A549 (cell line): ENCODE data around the gene NAGPA.

Experiments
- BHLHE40 ChIP-seq: IDR thresholded peaks from 2 replicates; pipeline ENCODE4 v1.6.1; 2012; ENCODE audit warnings: low read depth, low read length, inconsistent platforms
- ESRRA ChIP-seq: fragments of 150-350 bp; IDR thresholded peaks from 2 replicates; pipeline ENCODE4 v1.6.1; 2014; ENCODE audit warnings: mild to moderate bottlenecking, low read length, borderline replicate concordance
- POLR2A ChIP-seq: IDR thresholded peaks from 2 replicates; pipeline ENCODE4 v1.6.1; 2012; ENCODE audit warnings: mild to moderate bottlenecking, low read length
- SMC3 ChIP-seq: fragments of >200 bp; sonication (Bioruptor Twin); formaldehyde crosslinking; IDR thresholded peaks from 3 replicates; pipeline ENCODE4 v1.6.1; 2018; ENCODE audit warnings: inconsistent platforms
- ZFP36 ChIP-seq: fragments of 450-650 bp; IDR thresholded peaks from 2 replicates; pipeline ENCODE4 v1.6.1; 2014; ENCODE audit warnings: borderline replicate concordance; ENCODE audit not compliant: partially characterized antibody
- TF ChIP-seq, protein P1 (sequence below): fragments of >200 bp; sonication (Bioruptor Twin); formaldehyde crosslinking; IDR thresholded peaks from 3 replicates; pipeline ENCODE4 v1.6.1; 2016
- TF ChIP-seq, protein P2 (sequence below): fragments of >200 bp; sonication (Bioruptor Twin); formaldehyde crosslinking; IDR thresholded peaks from 3 replicates; pipeline ENCODE4 v1.5.1; 2016
- TF ChIP-seq, protein P3 (sequence below): fragments of 200-600 bp; sonication (generic); IDR thresholded peaks from 2 replicates; pipeline ENCODE4 v1.6.1; 2016; ENCODE audit warnings: antibody characterized with exemption, mild to moderate bottlenecking, moderate library complexity
- TF ChIP-seq, protein P4 (sequence below): IDR thresholded peaks from 2 replicates; pipeline ENCODE4 v1.6.1; 2012

DNA sequence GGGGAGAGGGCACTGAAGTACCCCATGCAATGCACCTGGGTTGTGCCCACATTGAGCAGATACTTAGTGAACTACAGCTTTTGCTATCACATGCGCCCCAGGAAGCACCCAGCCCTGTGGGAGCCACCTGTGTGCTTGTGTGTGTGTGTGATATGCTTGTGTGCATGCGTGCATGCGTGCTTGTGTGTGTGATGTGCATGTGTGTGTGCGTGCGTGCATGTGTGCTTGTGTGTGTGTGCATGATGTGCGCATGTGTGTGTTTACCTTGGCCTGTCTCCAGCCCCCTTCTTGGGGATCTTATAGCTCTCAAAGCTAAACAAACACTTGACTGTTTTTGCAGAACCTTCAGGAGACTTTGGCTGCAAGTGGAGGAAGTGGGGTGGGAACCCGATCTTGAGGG lies 31.2 kb upstream of the NAGPA start:
- TF ChIP-seq ESRRA (no peak), BHLHE40 (no peak), ZFP36 (no peak), POLR2A (no peak), SMC3 (no peak)
- TF ChIP-seq, protein P1, sequence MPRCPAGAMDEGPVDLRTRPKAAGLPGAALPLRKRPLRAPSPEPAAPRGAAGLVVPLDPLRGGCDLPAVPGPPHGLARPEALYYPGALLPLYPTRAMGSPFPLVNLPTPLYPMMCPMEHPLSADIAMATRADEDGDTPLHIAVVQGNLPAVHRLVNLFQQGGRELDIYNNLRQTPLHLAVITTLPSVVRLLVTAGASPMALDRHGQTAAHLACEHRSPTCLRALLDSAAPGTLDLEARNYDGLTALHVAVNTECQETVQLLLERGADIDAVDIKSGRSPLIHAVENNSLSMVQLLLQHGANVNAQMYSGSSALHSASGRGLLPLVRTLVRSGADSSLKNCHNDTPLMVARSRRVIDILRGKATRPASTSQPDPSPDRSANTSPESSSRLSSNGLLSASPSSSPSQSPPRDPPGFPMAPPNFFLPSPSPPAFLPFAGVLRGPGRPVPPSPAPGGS = no peak
- TF ChIP-seq, protein P2, sequence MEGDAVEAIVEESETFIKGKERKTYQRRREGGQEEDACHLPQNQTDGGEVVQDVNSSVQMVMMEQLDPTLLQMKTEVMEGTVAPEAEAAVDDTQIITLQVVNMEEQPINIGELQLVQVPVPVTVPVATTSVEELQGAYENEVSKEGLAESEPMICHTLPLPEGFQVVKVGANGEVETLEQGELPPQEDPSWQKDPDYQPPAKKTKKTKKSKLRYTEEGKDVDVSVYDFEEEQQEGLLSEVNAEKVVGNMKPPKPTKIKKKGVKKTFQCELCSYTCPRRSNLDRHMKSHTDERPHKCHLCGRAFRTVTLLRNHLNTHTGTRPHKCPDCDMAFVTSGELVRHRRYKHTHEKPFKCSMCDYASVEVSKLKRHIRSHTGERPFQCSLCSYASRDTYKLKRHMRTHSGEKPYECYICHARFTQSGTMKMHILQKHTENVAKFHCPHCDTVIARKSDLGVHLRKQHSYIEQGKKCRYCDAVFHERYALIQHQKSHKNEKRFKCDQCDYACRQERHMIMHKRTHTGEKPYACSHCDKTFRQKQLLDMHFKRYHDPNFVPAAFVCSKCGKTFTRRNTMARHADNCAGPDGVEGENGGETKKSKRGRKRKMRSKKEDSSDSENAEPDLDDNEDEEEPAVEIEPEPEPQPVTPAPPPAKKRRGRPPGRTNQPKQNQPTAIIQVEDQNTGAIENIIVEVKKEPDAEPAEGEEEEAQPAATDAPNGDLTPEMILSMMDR = no peak
- TF ChIP-seq, protein P3, sequence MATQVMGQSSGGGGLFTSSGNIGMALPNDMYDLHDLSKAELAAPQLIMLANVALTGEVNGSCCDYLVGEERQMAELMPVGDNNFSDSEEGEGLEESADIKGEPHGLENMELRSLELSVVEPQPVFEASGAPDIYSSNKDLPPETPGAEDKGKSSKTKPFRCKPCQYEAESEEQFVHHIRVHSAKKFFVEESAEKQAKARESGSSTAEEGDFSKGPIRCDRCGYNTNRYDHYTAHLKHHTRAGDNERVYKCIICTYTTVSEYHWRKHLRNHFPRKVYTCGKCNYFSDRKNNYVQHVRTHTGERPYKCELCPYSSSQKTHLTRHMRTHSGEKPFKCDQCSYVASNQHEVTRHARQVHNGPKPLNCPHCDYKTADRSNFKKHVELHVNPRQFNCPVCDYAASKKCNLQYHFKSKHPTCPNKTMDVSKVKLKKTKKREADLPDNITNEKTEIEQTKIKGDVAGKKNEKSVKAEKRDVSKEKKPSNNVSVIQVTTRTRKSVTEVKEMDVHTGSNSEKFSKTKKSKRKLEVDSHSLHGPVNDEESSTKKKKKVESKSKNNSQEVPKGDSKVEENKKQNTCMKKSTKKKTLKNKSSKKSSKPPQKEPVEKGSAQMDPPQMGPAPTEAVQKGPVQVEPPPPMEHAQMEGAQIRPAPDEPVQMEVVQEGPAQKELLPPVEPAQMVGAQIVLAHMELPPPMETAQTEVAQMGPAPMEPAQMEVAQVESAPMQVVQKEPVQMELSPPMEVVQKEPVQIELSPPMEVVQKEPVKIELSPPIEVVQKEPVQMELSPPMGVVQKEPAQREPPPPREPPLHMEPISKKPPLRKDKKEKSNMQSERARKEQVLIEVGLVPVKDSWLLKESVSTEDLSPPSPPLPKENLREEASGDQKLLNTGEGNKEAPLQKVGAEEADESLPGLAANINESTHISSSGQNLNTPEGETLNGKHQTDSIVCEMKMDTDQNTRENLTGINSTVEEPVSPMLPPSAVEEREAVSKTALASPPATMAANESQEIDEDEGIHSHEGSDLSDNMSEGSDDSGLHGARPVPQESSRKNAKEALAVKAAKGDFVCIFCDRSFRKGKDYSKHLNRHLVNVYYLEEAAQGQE = no peak
- TF ChIP-seq, protein P4, sequence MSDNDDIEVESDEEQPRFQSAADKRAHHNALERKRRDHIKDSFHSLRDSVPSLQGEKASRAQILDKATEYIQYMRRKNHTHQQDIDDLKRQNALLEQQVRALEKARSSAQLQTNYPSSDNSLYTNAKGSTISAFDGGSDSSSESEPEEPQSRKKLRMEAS = no peak
